Activated B cell treated with CpG ODN at 0.5 μM for 24 hours (primary cell): ENCODE data around the gene MDP1. TPM values are rescaled to one million over a fixed set of nuclear protein-coding genes. Genes with fewer than 3 reads are reported as not detected.
A peak's percentile ranks its signal among the peaks of the same experiment; 100 is the strongest.

Experiments
- ATAC-seq: fragments of 200-7000 bp; cut with Tn5 transposase; one replicate; pipeline ENCODE4 v1.10.0; 2021; ENCODE audit warnings: low read depth, mild to moderate bottlenecking, moderate library complexity
- CTCF ChIA-PET: fragments of 350-600 bp; sonication (Branson Sonifier 250); formaldehyde crosslinking; loops from one replicate; lab custom pipeline; 2021; ENCODE audit warnings: antibody characterized with exemption; lab: Charles Lee
- POLR2A ChIA-PET: fragments of 350-600 bp; sonication (Branson Sonifier 250); formaldehyde crosslinking; loops from one replicate; lab custom pipeline; 2021; ENCODE audit warnings: antibody characterized with exemption; lab: Charles Lee
- DNase-seq: peaks from one replicate; pipeline ENCODE4 v3.0.0; 2022
- H3K27ac Mint-ChIP-seq: one replicate; pipeline ENCODE4 v1.8.0; 2020; ENCODE audit warnings: mixed read lengths
- H3K27me3 Mint-ChIP-seq: one replicate; pipeline ENCODE4 v1.8.0; 2021; ENCODE audit warnings: mixed read lengths
- H3K36me3 Mint-ChIP-seq: one replicate; pipeline ENCODE4 v1.8.0; 2021; ENCODE audit warnings: low read depth, mixed read lengths
- H3K4me1 Mint-ChIP-seq: one replicate; pipeline ENCODE4 v1.8.0; 2021; ENCODE audit warnings: mixed read lengths
- H3K4me3 Mint-ChIP-seq: one replicate; pipeline ENCODE4 v1.8.0; 2020; ENCODE audit warnings: mild to moderate bottlenecking, mixed read lengths
- H3K9me3 Mint-ChIP-seq: one replicate; pipeline ENCODE4 v1.8.0; 2020; ENCODE audit warnings: mixed read lengths
- intact Hi-C: fragments of 100-400 bp; cut with micrococcal nuclease; formaldehyde crosslinking; loops from one replicate; pipeline ENCODE4 v1.15.1; 2024
- total RNA-seq: library from RNA; stranded (reverse); gene quantifications from 2 replicates; pipeline ENCODE4 v1.2.3, GENCODE V29; 2022
- TF ChIP-seq, protein P1 (sequence below): fragments of 200-600 bp; IDR thresholded peaks from one replicate; pipeline ENCODE4 v1.8.0; 2022; ENCODE audit warnings: antibody characterized with exemption, mild to moderate bottlenecking

Gene MDP1
- total RNA-seq, 1 donor from 2014 or later: 16.3 TPM

DNA sequence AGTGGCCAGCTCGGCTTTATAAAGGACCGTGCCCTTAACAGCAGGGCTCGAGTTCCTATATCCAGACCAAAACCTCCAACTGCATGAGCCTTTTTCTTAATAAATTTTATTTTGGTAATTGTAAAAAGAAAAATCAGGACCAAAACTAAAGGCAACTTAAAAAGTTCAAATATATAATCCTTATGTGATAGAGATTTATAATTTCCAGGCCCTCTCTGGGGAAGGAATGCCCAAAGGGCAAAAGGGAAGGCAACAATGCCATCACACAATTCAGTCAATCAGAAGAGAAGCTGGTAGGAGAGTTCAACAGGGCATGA is 26.8 kb downstream of the MDP1 start:
- intact Hi-C loops: loop anchor here (2.0 kb wide), 1 partner anchor 42 kb away; the partner anchor contains the start of genes PSME2 and RNF31
- H3K27me3 Mint-ChIP-seq: no peaks in the 10 kb centered on the region
- TF ChIP-seq, protein P1, sequence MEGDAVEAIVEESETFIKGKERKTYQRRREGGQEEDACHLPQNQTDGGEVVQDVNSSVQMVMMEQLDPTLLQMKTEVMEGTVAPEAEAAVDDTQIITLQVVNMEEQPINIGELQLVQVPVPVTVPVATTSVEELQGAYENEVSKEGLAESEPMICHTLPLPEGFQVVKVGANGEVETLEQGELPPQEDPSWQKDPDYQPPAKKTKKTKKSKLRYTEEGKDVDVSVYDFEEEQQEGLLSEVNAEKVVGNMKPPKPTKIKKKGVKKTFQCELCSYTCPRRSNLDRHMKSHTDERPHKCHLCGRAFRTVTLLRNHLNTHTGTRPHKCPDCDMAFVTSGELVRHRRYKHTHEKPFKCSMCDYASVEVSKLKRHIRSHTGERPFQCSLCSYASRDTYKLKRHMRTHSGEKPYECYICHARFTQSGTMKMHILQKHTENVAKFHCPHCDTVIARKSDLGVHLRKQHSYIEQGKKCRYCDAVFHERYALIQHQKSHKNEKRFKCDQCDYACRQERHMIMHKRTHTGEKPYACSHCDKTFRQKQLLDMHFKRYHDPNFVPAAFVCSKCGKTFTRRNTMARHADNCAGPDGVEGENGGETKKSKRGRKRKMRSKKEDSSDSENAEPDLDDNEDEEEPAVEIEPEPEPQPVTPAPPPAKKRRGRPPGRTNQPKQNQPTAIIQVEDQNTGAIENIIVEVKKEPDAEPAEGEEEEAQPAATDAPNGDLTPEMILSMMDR: no peak
- no peak for ATAC-seq
- peak overlapping the region; percentile 91 for H3K4me3 Mint-ChIP-seq
- no peaks in the 10 kb centered on the region for H3K9me3 Mint-ChIP-seq
- CTCF ChIA-PET: interaction anchor here (0.7 to 2.6 kb wide), 5 partner anchors 24 to 145 kb away, joined by 3 to 11 read pairs (median 5); partner anchors contain the start of genes CHMP4A, CIDEB and IRF9
- DNase-seq: no peak
- peak overlapping the region; percentile 87 for H3K27ac Mint-ChIP-seq
- peaks cover 35% of the 10 kb centered on the region for H3K4me1 Mint-ChIP-seq
- POLR2A ChIA-PET: interaction anchor here (0.6 to 3.7 kb wide), 18 partner anchors 8 to 112 kb away, joined by 3 to 44 read pairs (median 6); partner anchors contain the start of genes CHMP4A, DCAF11, EMC9 and IRF9
- H3K36me3 Mint-ChIP-seq: peaks cover 64% of the 10 kb centered on the region

DNA sequence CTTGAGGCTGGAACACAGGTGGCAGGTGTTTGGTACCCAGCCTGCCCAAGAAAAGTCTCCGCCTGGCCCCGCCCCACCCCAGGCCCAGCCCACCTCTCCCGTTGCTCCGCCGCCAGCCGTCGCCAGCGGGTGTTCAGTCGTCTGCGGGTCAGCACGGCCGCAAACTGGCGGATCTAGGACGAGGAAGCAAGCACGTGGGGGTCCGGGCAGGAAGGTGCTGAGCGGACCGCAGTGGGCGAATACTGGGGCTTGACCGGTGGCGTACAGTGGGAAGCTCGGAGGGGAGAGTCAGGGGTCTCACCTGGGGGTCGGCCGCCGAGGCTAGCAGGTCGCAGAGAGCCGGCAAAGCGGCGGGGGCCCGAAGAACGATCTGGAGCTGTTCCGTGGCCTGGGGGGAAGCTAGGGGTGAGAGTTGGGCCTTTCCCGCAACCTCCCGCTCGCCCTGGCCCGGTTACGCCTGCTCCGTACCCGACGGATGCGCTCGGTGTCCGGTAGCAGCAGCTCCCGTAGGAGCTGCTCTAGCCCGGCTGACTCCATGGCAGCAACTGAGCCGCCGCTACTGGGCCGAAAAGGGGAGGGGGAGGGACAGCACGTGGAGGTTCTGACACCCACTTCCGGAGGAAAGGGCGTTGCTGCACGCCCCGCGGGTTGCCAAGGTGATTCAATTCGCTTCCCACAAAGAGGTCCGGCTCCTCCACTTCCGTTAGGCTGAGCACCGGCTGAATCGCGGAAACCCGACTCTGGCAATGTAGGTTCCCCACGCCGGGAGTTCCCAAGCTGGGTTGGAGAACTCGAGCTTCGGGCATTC is 27.4 kb downstream of the MDP1 start, which contains the start of gene IPO4:
Gene IPO4, minus strand, starts transcription at position 566 of the 808 bp plus-strand sequence. Its CDS starts 29 bp downstream, at position 537.
- intact Hi-C loops: loop anchor here (1.0 to 2.0 kb wide), 10 partner anchors 8 to 120 kb away; partner anchors contain the start of genes CHMP4A, DCAF11, EMC9 and GMPR2
- DNase-seq (peak; percentile 81), ATAC-seq (peak; percentile 92)
- Mint-ChIP-seq H3K27ac (peak within 1 kb of the TSS; percentile 87), H3K4me3 (peak within 1 kb of the TSS; percentile 91), H3K27me3 (no peaks in the 10 kb centered on the region), H3K4me1 (peaks cover 32% of the 10 kb centered on the region), H3K9me3 (no peaks in the 10 kb centered on the region), H3K36me3 (peaks cover 68% of the 10 kb centered on the region)
- ChIA-PET POLR2A (interaction anchor here (0.6 to 3.7 kb wide), 20 partner anchors 8 to 242 kb away, joined by 3 to 44 read pairs (median 5); partner anchors contain the start of genes CHMP4A, DCAF11, EMC9 and IRF9), CTCF (interaction anchor here (0.7 to 2.6 kb wide), 5 partner anchors 25 to 145 kb away, joined by 3 to 11 read pairs (median 5); partner anchors contain the start of genes CHMP4A, CIDEB and IRF9)
- TF ChIP-seq, protein P1: no peak

GRCh38 chr14:24187539-24187915 is 28.3 kb downstream of the MDP1 start:
- TF ChIP-seq, protein P1: no peak
- ChIA-PET CTCF (interaction anchor here (2.5 to 2.6 kb wide), 2 partner anchors 27 to 109 kb away, joined by 9 to 11 read pairs; partner anchors contain the start of gene IRF9), POLR2A (interaction anchor here (1.0 to 3.7 kb wide), 7 partner anchors 15 to 243 kb away, joined by 4 to 44 read pairs (median 11); partner anchors contain the start of genes CHMP4A, DHRS1, EMC9 and IRF9)
- H3K4me3 Mint-ChIP-seq: peak overlapping the region; percentile 91
- no peaks in the 10 kb centered on the region for H3K27me3 Mint-ChIP-seq
- H3K4me1 Mint-ChIP-seq: peaks cover 27% of the 10 kb centered on the region
- intact Hi-C loops: no loop called here
- DNase-seq: no peak
- peaks cover 71% of the 10 kb centered on the region for H3K36me3 Mint-ChIP-seq
- no peaks in the 10 kb centered on the region for H3K9me3 Mint-ChIP-seq
- no peak for ATAC-seq
- peak overlapping the region; percentile 61 for H3K27ac Mint-ChIP-seq

- Mint-ChIP-seq H3K4me3 (peak overlapping the region; percentile 45), H3K36me3 (peaks cover 71% of the 10 kb centered on the region), H3K9me3 (no peaks in the 10 kb centered on the region), H3K4me1 (peaks cover 23% of the 10 kb centered on the region), H3K27me3 (no peaks in the 10 kb centered on the region), H3K27ac (no peak overlapping the region)
- intact Hi-C loops: no loop called here
- CTCF ChIA-PET: interaction anchor here (2.6 kb wide), 1 partner anchor 110 kb away, joined by 9 read pairs; no protein-coding TSS in a partner anchor
- DNase-seq: no peak
- ATAC-seq: no peak
- POLR2A ChIA-PET: interaction anchor here (0.6 to 3.7 kb wide), 7 partner anchors 15 to 243 kb away, joined by 3 to 44 read pairs (median 4); partner anchors contain the start of genes CHMP4A, DHRS1, IRF9 and KHNYN
- TF ChIP-seq, protein P1: no peak
Measured at GRCh38 chr14:24186831-24187538, 28.9 kb downstream of the MDP1 start.
